ENCODE results near the gene TMEM60.
"Not testable (repeated sequence)": the region's sequence is repeated elsewhere in the genome, so short reads cannot be mapped to it uniquely, and the experiment has no call there.

Gene TMEM60

DNA sequence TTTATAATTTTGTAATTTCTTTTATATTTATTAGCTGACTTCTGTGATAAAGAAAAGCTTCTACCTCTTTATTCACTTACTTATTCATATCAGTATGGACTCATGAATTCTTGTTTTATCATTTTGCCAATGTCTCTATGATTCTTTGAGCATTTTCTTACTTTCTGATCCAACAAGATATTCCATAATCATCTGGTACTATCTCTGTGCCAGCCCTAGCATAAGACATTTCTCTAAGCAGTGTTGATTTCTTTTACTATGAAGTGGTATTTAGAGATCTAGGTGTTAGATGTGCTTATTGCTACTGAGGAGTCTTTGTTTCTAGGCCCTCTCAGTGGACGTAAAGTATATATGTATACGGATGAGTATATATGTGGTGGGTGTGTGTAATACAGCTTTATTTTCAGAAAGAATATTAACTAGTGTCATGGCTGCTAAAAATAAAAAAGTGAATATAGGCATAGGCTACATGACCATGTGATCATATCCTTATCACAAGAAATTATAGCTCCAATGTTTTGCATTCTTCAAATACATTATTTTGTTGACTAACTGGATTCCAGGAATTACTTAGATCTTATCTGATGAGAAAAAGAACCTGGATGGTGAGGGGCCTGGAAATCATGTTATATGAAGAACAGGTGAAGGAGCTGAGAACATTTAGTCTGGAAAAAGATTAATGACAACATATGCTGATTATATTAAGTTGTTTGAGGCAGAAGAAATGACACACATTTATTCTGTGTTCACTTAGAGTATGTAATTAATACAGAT is 13.5 kb upstream of the TMEM60 start:
- no peak for DNase-seq (ENCODE audit: low spot score)

DNA sequence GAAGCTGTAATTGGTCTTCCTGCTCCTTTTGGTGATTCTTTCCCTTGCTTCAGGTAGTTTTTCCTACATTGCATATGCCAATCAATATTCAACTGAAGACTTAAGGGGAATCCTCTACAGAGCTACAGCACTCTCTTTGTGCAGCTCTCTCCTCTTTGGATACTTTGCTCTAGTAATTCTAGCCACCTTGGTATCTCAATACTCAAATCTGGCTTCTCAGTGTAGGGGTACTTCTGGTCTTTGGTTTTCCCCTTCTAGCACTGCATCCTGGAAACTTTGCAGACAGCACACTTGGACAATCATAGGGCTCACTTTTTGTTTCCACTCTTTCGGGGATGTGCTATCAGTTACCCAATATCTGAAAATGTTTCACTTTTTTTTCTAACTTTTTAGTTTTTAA is 10.3 kb upstream of the TMEM60 start:
- DNase-seq (ENCODE audit: low spot score) = no peak

DNA sequence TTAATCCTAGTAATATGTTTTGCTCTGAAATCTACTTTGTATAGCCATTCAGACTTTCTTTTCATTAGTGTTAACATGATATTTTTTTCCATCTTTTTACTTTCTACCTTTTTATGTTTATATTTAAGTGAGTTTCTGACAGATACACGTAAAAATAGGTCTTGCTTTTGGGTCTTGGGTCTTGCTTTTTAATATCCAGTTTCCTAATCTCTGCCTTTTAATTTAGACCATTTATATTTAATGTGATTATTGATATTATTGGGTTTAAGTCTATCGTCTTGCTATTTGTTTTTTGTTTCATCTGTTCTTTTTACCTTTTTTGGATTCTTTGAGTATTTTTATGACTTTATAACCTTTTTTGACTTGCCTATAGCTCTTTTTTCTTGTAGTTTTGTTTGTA is 8.2 kb upstream of the TMEM60 start:
- DNase-seq (ENCODE audit: low spot score) = no peak

DNA sequence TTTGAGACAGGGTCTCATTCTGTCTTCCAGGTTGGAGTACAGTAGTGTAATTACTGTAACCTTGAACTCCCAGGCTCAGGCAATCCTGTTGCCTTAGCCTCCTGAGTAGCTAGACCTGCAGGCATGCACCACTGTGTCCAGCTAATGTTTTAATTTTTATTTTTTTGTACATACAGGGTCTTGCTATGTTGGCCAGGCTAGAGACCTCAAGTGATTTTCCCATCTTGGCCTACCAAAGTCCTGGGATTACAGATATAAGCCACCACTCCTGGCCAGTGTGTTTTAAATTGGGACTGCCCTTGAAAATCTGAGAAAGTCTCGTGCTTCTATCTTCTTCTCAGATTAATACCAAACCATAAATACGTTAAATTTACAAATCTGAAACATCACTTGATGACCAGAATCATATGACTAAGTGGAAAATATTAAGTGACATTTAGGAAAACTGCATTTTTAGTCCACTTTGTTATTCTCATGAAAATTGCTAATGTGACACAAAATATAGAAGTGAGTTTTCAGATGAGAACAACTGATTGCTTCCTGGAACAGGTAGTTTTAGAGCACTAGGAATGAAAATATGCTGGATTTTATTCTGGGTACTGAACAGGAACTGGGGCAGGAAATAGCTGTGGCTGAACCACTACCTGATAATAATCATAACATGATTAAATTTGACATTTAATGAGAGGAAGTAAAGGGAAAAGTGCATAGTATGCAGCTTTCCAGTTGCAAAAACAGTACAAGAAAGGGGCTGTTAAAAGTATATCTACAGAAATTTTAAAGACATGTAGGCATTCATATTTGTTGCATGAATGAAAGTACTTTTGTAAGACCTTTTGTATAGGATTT is 4.5 kb upstream of the TMEM60 start:
- DNase-seq (ENCODE audit: low spot score) = peak; percentile 77

DNA sequence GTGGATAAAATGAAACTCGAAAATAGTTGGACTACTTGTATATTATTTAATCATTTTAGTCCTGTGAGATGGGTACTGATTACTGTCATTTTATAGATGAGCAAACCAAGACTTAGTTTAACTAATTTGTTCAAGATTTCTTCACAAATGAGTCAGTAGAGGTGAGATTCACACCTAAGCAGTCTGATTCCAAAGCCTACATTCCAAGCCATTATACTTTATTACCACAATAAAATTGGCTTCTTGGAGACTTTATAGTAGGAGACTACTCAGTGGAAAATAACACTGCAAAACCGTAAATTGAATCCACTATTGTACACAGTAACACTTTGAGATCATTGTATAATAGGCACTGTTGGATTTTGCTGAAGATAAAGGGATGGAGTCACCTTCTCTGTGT is 2.5 kb upstream of the TMEM60 start:
- DNase-seq (ENCODE audit: low spot score) = no peak

DNA sequence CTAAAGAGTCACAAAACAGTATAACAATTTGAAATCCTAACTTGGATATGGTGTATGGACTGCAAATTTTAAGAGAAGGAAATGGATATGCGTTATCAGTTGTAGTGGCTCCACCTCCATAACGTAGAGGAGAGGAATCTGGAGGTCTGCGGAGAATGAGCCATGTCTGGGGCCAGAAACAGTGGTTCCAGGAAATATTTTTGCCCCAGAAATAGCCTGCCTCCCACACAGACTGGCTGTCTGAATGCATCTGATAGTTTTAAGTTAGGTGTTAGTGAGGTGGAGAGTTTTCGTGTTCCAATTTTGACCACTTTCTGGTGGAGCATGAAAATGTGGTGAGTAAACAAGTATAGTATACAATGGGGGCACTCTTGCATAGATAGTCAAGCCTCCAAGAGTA is 1.9 kb upstream of the TMEM60 start:
- DNase-seq (ENCODE audit: low spot score) = peak; percentile 48

DNA sequence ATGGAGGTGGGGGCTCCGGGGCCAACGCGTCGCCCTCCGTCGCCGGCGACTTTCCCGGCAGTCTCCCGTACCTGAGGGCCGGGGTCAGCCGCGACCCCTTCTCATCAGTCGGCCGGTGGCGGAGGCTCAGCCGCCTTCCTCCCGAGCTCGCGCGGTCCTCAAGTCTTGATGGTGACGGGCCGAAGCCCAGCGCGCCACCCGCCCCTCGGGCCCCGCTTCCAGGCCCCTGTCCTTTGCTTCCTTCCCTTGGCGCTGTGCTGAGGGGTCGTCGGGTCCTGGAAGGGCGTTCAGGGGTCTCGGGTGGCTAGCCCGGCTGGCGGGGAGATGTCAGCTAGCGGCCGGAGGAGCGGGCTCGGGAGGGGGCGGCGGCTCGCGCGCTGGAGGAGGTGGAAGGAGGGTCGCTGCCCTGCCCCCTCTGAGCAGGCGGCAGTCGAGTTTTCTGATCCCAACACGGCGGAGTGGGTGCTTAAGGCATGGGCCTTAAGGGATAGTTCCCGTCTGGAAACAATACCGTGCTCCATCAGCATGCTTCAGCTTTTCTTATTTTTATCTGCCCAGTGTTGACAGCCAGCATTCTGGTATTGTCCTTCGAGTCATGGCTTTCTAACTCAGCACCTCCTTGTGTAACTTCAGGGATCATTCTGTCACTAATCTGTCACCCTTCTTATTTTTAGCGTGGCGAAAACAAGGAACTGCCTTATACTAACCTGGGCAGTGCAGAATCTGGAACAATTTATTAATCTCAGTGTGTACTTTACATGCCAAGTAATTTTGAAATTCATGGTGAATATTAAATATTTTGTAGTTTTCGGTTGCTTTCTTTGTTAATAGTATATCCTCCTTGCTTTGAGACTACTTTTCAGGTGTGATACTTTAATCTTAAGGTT is 1.1 kb upstream of the TMEM60 start:
- peak; percentile 30 for DNase-seq (ENCODE audit: low spot score)

DNA sequence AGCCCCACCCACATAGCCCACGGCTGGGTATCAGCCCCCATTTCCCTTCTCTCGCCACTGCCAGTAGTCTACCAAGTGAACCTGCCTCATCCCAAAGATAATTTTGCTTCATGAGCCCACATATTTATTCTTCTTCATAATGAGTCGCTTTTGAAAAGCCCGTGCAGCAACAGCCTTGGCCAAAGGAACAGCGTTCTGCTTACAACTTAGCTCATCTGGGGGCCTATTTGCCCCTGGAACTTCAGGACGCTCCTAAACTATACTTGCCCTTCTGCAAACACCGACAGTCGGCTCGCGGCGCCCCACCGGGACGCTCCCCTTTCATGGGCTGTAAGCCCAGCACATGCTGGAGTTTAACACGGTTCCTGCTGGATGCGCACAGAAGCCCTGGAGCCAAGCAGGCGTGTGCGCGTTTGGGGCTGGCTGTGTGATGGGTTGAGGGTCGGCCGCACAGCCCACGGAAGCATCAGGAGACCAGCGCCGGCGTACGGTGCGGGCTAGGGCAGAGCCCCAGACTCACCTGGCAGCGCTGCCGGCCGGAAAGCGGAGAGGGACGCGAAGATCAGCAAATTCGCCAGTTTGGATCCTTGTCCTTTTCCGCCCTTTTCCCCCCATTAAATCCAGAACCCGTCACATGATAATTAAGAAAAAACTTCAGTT is 370 bp downstream of the TMEM60 start:
- no peak for DNase-seq (ENCODE audit: low spot score)

DNA sequence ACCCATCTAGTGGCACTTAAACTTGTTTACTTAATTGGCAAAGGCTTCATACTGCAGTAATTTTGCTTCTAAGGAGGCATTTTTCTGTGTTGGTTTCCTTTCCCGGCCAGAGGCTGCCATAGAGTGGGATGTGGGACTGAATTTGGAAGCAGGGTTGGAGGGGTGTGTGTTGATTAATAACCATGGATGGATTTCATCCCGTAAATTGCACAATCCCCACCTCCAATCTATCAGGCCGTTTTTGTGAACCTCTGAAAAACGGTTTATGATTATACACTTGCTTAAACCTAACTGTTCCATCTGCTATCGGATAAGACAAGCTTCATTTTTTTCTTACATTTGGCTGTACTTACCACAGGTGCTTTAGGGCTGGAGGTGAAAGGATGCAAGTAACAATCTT is 1.3 kb downstream of the TMEM60 start:
- no peak for DNase-seq (ENCODE audit: low spot score)

DNA sequence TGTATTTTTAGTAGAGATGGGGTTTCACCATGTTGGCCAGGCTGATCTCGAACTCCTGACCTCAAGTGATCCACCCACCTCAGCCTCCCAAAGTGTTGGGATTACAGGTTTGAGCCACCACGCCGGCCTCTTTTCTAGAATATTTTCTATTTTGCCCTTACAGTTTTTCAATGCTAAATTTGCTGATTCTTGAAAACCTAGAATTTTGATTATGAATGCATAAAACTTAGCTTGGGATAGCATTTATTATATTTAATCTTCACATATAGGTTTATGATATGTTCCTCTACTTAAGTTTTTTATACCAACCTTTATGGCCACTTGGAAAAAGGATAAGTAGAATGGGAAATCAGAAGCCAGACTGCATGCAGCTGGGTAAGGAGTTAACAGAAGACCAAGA is 2.1 kb downstream of the TMEM60 start:
- no peak for DNase-seq (ENCODE audit: low spot score)

DNA sequence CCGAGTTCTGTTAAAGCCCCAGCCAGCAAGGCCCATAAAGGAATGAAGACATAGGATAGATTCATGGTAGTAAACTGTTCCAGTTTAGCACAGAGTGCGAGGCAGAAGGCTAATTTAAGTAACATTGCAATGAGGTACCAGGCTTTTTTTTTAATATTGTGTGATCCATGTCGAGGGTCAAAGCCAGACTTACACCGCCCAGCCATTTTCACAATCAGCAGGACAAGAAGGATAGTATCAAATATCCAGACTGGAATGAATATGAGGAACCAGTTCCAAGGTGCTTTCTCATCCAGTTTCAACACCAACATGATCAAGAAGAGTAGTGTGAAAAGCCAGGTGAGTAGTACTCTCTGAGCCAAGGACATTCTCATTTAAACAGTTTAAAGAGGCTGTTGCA is 4.2 kb downstream of the TMEM60 start:
- no peak for DNase-seq (ENCODE audit: low spot score)

DNA sequence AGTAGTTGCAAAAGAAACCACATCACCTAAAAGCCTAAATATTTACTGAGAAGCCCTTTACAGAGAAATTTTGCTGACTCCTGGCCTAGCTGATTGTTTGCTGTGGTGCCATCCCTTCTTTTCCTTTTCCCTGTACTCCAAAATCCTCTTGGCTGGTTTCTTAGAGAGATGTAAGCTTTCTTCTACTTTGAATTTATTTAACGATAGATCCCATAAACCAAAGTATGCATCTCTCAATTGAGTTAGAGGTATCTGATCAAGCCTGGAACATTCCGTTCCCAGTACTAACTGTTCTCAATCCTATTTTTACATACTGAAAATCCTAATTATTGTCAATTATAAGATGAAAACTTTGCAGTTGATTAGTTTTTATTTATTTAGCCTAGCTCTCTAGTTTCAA is 6.3 kb downstream of the TMEM60 start:
- no peak for DNase-seq (ENCODE audit: low spot score)

DNA sequence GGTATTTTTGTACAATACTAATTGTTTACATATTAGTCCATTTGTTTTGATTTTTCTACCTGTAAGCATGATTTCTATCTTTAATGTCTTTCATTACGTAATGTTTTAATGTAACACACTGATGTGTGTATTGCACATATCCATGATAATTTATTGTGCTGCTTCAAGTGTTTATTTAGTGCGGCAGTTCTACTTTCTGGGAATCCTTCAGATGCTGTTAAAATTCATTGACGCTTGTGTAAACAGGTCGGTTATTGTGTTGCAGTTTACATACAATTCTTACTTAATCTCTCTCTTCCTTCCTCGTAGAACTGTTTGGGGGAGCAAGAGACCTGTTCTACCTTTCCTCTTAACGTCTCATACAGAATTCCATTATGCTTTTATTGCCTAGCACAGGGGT is 6.9 kb downstream of the TMEM60 start:
- no peak for DNase-seq (ENCODE audit: low spot score)

DNA sequence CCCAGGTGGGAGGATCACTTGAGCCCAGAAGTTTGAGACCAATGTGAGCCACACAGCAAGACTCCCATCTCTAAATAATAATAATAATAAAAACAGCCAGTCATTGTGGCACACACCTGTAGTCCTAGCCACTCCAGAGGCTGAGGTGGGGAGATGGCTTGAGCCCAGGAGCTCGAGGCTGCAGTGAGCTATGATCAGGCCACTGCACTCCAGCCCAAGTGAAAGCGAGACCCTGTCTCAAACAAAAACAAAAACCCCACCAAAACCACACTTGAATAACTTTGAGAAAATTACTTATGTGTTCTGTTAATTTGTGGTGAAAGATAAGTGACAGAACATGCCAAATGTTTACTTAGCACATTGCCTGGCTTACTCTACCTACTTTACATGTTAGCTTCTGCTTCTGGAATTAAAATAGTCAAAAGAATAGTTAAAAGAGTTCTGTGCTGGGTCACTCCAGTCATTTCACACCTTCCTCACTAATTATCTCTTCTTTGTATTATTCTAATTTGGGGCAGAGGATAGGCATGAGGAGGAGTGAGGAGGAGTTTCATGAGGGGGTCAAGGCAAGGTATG is 9.8 kb downstream of the TMEM60 start:
- no peak for DNase-seq (ENCODE audit: low spot score)

DNA sequence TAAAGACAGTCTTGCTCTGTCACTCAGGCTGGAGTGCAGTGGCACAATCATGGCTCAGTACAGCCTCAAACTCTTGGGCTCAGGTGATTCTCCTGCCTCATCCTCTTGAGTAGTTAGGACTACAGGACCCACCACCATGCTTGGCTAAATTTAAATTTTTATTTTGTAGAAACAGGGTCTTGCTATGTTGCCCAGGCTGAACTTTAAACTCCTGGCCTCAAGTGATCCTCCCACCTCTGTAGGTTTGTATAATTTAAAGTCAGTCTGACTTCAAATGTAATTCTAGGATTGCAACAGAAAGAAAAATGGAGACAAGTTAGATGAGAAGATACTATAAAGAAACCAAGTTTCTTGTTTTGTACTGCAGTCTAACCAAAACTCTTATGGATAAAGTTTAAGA is 11.5 kb downstream of the TMEM60 start:
- DNase-seq (ENCODE audit: low spot score) = no peak

DNA sequence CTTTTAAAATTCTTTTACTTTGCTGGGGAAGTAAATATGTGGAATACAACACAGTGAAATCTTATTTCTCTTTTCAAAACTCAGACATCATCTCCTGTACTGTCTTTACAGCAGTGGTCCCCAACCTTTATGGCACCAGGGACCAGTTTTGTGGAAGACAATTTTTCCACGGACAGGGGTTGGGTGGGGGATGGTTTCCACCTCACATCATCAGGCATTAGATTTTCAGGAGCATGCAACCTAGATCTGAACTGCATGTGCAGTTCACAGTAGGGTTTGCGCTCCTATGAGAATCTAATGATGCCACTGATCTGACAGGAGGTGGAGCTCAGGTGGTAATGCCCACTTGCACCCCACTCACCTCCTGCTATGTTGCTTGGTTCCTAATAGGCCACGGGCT is 12.2 kb downstream of the TMEM60 start:
- no peak for DNase-seq (ENCODE audit: low spot score)

DNA sequence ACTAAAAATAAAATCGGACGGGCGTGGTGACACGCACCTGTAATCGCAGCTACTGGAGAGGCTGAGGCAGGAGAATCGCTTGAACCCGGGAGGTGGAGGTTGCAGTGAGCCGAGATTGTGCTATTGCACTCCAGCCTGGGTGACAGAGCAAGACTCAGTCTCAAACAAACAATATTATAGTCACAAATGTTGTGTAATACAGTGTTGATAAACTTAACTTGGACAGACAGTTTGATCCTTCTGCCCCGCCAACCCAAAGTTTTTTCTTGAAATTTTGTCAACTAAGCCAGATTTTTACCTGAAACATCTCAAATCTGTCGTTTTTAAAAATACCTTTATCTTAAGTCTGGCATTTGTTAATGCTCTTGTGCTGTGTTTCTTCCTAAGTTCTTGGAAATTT is 13.8 kb downstream of the TMEM60 start:
- not testable (repeated sequence) for DNase-seq (ENCODE audit: low spot score)

DNA sequence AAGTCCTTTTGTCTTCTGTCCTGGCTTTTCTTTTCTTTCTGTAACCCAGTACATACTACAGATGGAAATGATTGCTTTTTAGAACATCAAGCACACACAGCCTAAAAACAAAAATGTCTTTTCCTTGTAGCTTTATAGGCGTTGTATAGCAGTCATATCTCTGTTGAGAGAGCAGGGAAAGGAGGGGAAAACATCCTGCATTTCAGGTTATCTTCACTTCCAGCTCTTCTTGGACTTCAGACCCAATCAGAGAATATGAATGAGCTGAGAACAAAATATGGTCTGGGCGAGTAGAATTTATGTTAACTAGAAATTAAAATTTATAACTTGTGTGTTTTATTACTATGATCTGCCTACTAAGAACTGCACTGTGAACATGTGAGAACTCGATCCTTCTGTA is 14.7 kb downstream of the TMEM60 start:
- DNase-seq (ENCODE audit: low spot score) = no peak

DNA sequence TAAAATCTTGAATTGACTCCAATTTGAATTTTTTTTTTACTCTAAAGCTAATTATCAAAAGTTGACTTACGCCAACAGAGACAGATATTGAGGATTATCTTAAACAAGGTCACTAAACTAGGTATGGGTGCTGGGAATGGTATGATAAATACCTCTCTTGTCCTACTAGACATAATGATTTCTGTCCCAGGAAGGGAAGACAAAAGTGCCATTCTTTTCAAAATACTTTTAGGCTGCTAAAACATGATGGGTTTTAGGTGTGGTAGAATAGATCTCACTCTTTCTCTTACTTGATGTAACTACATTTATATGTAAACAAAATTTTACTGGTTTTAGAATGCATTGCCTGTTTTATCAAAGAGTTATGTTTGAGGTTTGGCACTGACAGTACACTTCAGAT is 15.1 kb downstream of the TMEM60 start:
- no peak for DNase-seq (ENCODE audit: low spot score)

DNA sequence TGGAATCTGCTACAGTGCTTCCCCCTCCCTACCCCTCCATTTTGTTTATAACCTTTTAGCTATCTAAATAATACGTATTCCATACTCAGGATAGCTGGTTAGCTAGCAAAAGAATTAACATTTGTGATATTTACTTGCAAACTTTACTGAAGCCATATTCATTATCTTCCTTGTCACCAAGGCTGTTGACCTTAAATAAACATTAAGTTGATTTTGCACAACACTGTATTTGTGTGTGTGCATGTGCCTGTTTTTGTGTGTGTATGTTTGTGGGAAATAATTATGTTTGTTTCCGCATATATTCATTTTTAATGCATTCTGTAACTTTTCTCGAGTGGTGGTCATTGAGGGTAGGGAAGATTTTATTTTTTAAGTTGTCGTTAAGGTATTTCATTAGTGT is 15.9 kb downstream of the TMEM60 start:
- no peak for DNase-seq (ENCODE audit: low spot score)

DNA sequence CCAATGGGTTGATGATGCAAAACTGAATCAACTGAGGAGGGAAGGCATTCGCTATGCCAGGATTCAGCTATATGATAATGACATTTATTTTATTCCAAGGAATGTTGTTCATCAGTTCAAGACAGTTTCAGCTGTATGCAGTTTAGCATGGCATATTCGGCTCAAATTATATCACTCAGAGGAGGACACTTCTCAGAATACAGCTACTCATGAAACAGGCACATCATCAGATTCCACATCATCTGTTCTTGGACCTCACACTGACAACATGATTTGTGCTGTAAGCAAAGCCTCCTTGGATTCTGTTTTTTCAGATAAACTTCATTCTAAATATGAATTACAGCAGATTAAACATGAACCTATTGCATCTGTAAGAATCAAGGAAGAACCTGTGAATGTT is 19.7 kb downstream of the TMEM60 start:
- no peak for DNase-seq (ENCODE audit: low spot score)

DNA sequence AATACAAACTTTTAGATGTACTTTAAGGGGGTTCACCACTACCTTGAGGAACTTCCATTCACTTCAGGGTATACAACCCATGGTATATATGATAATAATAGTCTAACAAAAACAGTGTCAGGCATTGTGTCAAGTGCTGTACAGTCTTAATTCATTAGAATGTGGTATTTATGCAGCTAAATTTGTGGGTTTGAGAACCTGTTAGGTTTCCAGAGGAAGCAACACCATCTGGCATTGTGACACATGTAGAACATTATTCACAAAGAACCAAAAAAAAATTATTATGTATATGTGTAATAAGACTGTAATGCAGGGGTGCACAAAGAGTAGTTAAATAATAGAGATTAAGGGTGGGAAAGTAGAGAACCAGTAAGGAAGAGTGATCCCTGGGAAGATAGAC is 26.3 kb downstream of the TMEM60 start:
- no peak for DNase-seq (ENCODE audit: low spot score)

Measured in CD4-positive, alpha-beta T cell treated with Interleukin-2 at 100 ng/mL for 4 hours (primary cell).